ENCODE data around the gene HMG20A.

Gene HMG20A

GRCh38 chr15:77483425-77484140 lies 62.9 kb downstream of the HMG20A start:
- peaks cover 47% of the 10 kb centered on the region for H3K4me1 ChIP-seq (ENCODE audit: control insufficient read depth, low read depth, low read length)
- no peak overlapping the region for H3K4me3 ChIP-seq (ENCODE audit: low read length)
- no peaks in the 10 kb centered on the region for H3K9me3 ChIP-seq (ENCODE audit: control insufficient read depth, low read depth, low read length)
- no peak overlapping the region for H3K9ac ChIP-seq (ENCODE audit: low read length)
- no peaks in the 10 kb centered on the region for H3K27me3 ChIP-seq (ENCODE audit: control insufficient read depth, insufficient read depth, low read length)
- H3K36me3 ChIP-seq (ENCODE audit: control insufficient read depth, low read depth, low read length) = peaks cover 20% of the 10 kb centered on the region
- H3K27ac ChIP-seq (ENCODE audit: low read length) = no peak overlapping the region

GRCh38 chr15:77484994-77485393 lies 64.3 kb downstream of the HMG20A start:
- H3K9me3 ChIP-seq (ENCODE audit: control insufficient read depth, low read depth, low read length) = no peaks in the 10 kb centered on the region
- peaks cover 11% of the 10 kb centered on the region for H3K36me3 ChIP-seq (ENCODE audit: control insufficient read depth, low read depth, low read length)
- no peak overlapping the region for H3K9ac ChIP-seq (ENCODE audit: low read length)
- H3K4me3 ChIP-seq (ENCODE audit: low read length) = no peak overlapping the region
- no peaks in the 10 kb centered on the region for H3K27me3 ChIP-seq (ENCODE audit: control insufficient read depth, insufficient read depth, low read length)
- no peak overlapping the region for H3K27ac ChIP-seq (ENCODE audit: low read length)
- peaks cover 51% of the 10 kb centered on the region for H3K4me1 ChIP-seq (ENCODE audit: control insufficient read depth, low read depth, low read length)

DNA sequence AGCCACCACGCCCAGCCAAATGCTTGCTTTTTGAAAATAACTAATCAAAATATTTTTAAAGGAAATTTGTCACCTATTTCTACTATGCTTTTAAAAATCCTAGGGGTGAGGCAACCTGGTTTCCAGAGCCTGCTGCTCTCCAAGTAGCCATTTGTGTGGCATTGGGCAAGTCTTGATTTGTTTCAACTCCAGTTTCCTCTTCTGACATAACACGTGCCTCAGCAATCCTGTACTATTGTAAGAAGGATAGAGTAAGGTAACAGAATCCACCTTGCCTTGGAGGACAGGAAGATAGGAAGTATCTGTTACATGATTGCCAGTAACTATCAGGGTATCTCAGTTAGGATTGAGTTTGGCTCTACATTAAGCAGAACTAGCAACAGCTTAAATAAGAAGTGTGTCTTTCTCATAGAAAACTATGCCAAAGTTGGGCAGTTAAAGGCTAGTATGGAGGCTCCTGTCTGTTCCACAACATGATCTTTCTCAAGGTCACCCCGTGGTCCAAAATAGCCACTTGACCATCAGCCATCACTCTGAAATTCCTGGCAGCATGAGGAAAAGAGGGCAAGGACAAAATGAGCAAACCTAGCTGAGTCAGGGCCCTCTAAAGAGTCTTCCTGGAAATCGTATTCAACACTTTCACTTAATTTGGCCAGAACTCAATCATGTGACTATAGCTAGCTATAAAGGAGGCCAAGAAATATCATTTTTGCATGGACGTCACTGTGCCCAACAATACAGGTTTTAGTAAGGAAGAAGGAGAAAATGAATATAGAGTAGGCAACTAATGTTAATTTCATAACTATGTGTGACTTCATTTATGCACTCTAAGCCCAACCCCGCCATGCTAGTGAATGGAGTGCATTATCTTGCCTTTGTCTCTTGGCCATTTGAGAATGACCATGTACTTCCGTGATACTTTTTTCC lies 66.1 kb downstream of the HMG20A start:
- peaks cover 43% of the 10 kb centered on the region for H3K4me1 ChIP-seq (ENCODE audit: control insufficient read depth, low read depth, low read length)
- H3K9ac ChIP-seq (ENCODE audit: low read length) = no peak overlapping the region
- H3K27ac ChIP-seq (ENCODE audit: low read length) = no peak overlapping the region
- no peaks in the 10 kb centered on the region for H3K27me3 ChIP-seq (ENCODE audit: control insufficient read depth, insufficient read depth, low read length)
- H3K36me3 ChIP-seq (ENCODE audit: control insufficient read depth, low read depth, low read length) = peaks cover 9% of the 10 kb centered on the region
- H3K4me3 ChIP-seq (ENCODE audit: low read length) = no peak overlapping the region
- H3K9me3 ChIP-seq (ENCODE audit: control insufficient read depth, low read depth, low read length) = no peaks in the 10 kb centered on the region

DNA sequence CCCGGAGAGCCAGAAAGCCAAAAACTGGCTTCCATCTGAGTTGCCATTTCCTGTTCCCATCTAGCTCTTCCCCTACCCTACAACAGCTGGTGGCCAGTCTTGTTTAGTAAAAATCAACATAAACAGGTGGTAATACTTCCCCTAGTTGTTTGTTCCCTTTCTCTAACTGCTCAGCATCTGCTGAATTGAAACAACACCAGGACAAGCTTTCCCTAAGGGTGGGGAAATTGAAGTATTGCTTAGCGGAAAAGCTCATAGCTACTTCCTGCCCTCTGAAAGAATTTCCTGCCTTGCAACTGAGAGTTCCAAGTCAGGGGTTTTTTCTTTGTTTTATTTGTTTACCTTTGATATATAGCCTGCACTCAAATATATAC lies 66.8 kb downstream of the HMG20A start:
- Histone ChIP-seq H3K27ac (ENCODE audit: low read length) (no peak overlapping the region), H3K9me3 (ENCODE audit: control insufficient read depth, low read depth, low read length) (no peaks in the 10 kb centered on the region), H3K27me3 (ENCODE audit: control insufficient read depth, insufficient read depth, low read length) (no peaks in the 10 kb centered on the region), H3K4me1 (ENCODE audit: control insufficient read depth, low read depth, low read length) (peaks cover 37% of the 10 kb centered on the region), H3K4me3 (ENCODE audit: low read length) (no peak overlapping the region), H3K36me3 (ENCODE audit: control insufficient read depth, low read depth, low read length) (peaks cover 9% of the 10 kb centered on the region), H3K9ac (ENCODE audit: low read length) (no peak overlapping the region)

DNA sequence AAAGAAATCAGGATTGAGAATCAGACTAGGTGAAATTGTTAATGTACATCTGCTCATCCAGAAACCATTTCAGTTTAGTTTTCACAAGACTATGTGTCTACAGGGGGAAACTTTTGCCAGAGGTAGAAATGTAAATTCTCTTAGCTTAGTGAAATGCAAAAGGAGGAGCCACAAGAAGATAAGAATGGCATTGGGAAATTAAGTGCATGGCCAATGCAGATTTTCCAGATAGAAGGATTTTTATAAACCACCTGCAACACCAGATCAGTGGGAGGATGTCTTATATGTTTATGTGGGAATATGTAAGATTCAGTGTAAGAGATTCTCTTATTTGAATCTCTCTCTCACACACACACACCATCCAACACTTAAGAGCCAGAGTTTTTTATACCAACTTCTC lies 67.2 kb downstream of the HMG20A start:
- Histone ChIP-seq H3K4me1 (ENCODE audit: control insufficient read depth, low read depth, low read length) (peaks cover 32% of the 10 kb centered on the region), H3K27ac (ENCODE audit: low read length) (no peak overlapping the region), H3K9ac (ENCODE audit: low read length) (no peak overlapping the region), H3K4me3 (ENCODE audit: low read length) (no peak overlapping the region), H3K27me3 (ENCODE audit: control insufficient read depth, insufficient read depth, low read length) (no peaks in the 10 kb centered on the region), H3K36me3 (ENCODE audit: control insufficient read depth, low read depth, low read length) (peaks cover 9% of the 10 kb centered on the region), H3K9me3 (ENCODE audit: control insufficient read depth, low read depth, low read length) (no peaks in the 10 kb centered on the region)

- H3K9ac ChIP-seq (ENCODE audit: low read length) = no peak overlapping the region
- peaks cover 6% of the 10 kb centered on the region for H3K36me3 ChIP-seq (ENCODE audit: control insufficient read depth, low read depth, low read length)
- H3K9me3 ChIP-seq (ENCODE audit: control insufficient read depth, low read depth, low read length) = no peaks in the 10 kb centered on the region
- H3K4me3 ChIP-seq (ENCODE audit: low read length) = no peak overlapping the region
- peaks cover 19% of the 10 kb centered on the region for H3K4me1 ChIP-seq (ENCODE audit: control insufficient read depth, low read depth, low read length)
- no peaks in the 10 kb centered on the region for H3K27me3 ChIP-seq (ENCODE audit: control insufficient read depth, insufficient read depth, low read length)
- H3K27ac ChIP-seq (ENCODE audit: low read length) = no peak overlapping the region
Observed at GRCh38 chr15:77489647-77490046, 69.0 kb downstream of the HMG20A start.

DNA sequence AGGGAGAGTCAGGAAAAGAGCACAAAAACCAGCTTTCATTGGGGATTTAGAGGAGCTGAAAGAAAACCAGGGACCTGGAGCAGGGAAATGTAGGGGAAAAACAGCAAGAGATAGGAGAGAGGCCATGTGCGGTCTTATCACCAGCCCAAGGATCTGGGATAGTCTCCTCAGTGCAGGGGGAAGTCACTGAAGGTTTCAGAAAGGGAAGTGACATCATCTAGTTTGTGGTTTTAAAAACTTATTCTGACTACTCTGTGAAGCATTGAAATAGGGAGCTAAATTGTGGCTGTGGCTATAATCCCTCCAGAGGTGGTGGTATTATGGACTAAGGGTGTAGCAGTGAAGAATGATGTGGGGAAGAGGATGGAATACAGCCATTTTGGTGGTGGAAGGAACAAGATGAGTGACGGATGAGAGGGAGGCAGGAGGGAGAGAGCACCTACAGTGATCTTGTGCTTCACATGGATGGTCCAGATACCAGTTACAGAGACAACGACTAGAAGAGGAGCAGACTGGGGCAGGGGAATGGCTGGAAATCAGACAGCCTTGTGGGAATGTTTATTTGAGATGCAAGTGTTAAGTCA lies 72.7 kb downstream of the HMG20A start:
- Histone ChIP-seq H3K9me3 (ENCODE audit: control insufficient read depth, low read depth, low read length) (no peaks in the 10 kb centered on the region), H3K36me3 (ENCODE audit: control insufficient read depth, low read depth, low read length) (no peaks in the 10 kb centered on the region), H3K27me3 (ENCODE audit: control insufficient read depth, insufficient read depth, low read length) (no peaks in the 10 kb centered on the region), H3K27ac (ENCODE audit: low read length) (no peak overlapping the region), H3K9ac (ENCODE audit: low read length) (no peak overlapping the region), H3K4me1 (ENCODE audit: control insufficient read depth, low read depth, low read length) (peaks cover 32% of the 10 kb centered on the region), H3K4me3 (ENCODE audit: low read length) (no peak overlapping the region)

DNA sequence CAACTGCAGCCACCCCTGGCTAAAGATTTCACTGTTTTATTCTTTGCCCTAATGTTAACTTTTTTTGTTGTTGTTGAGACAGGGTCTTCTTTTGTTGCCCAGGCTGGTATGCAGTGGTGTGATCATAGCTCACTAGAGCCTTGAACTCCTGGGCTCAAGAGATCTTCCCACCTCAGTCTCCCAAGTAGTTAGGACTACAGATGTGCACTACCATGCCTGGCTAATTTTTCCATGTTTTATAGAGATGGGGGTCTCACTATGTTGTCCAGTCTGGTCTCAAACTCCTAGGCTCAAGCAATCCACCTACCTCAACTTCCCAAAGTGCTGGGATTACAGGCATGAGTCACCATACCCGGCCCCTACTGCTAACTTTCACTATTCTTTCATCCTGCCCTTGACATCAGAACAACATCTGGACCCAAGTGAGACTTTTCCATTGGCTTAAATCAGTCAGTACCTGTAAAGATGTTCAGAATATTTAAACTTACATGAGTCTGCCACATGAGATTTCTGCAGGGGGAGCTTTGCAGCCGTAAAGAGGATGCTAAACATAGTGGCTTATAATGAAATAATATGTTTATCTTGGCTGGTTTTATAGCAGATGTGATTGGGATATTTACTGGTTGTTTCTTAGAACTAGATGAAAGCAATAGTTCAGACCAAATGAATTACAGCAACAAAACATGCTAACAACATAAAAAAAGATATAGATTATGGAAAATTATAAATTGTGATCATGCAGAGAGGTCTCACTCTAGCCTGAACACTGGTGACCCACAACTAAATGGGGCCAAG lies 73.6 kb downstream of the HMG20A start:
- Histone ChIP-seq H3K36me3 (ENCODE audit: control insufficient read depth, low read depth, low read length) (no peaks in the 10 kb centered on the region), H3K4me1 (ENCODE audit: control insufficient read depth, low read depth, low read length) (peaks cover 41% of the 10 kb centered on the region), H3K27me3 (ENCODE audit: control insufficient read depth, insufficient read depth, low read length) (no peaks in the 10 kb centered on the region), H3K4me3 (ENCODE audit: low read length) (no peak overlapping the region), H3K9me3 (ENCODE audit: control insufficient read depth, low read depth, low read length) (no peaks in the 10 kb centered on the region), H3K27ac (ENCODE audit: low read length) (no peak overlapping the region), H3K9ac (ENCODE audit: low read length) (no peak overlapping the region)

DNA sequence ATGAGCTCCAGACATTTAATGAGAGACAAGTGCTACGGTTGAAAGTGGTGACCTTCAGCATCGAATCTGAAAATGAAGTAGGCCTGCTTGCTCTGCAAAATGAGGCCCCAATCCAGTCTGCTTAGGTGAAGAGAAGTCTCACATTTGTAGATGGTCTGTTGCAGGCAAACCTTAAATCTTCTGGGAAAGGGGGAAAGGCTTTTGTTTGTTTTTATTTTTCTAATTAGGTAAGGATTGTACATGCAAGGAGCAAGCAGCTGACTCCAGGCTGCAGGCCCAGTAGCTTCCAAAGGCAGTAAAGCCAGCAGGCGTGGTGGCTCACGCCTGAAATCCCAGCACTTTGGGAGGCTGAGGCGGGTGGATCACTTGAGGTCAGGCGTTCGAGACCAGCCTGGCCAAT lies 74.3 kb downstream of the HMG20A start:
- Histone ChIP-seq H3K9ac (ENCODE audit: low read length) (no peak overlapping the region), H3K4me3 (ENCODE audit: low read length) (no peak overlapping the region), H3K27me3 (ENCODE audit: control insufficient read depth, insufficient read depth, low read length) (no peaks in the 10 kb centered on the region), H3K27ac (ENCODE audit: low read length) (no peak overlapping the region), H3K4me1 (ENCODE audit: control insufficient read depth, low read depth, low read length) (peaks cover 40% of the 10 kb centered on the region), H3K36me3 (ENCODE audit: control insufficient read depth, low read depth, low read length) (no peaks in the 10 kb centered on the region), H3K9me3 (ENCODE audit: control insufficient read depth, low read depth, low read length) (no peaks in the 10 kb centered on the region)

GRCh38 chr15:77495838-77496596 lies 75.3 kb downstream of the HMG20A start:
- H3K9ac ChIP-seq (ENCODE audit: low read length) = no peak overlapping the region
- peaks cover 40% of the 10 kb centered on the region for H3K4me1 ChIP-seq (ENCODE audit: control insufficient read depth, low read depth, low read length)
- no peaks in the 10 kb centered on the region for H3K9me3 ChIP-seq (ENCODE audit: control insufficient read depth, low read depth, low read length)
- no peaks in the 10 kb centered on the region for H3K27me3 ChIP-seq (ENCODE audit: control insufficient read depth, insufficient read depth, low read length)
- H3K27ac ChIP-seq (ENCODE audit: low read length) = no peak overlapping the region
- H3K36me3 ChIP-seq (ENCODE audit: control insufficient read depth, low read depth, low read length) = no peaks in the 10 kb centered on the region
- no peak overlapping the region for H3K4me3 ChIP-seq (ENCODE audit: low read length)
